GM21737 (cell line): ENCODE measurements around the gene C3orf52.

Source experiments
- ATAC-seq: cut with Tn5 transposase; IDR thresholded peaks from one replicate; pipeline ENCODE4 v1.9.1; 2021; ENCODE audit warnings: mild to moderate bottlenecking, moderate library complexity; ENCODE audit not compliant: unreplicated experiment

C3orf52 gene

GRCh38 chr3:112134335-112135124 lies 48.3 kb downstream of the C3orf52 start:
- no peak for ATAC-seq

GRCh38 chr3:112136046-112136445 lies 49.9 kb downstream of the C3orf52 start:
- ATAC-seq: no peak

- no peak for ATAC-seq
These were observed 50.9 kb downstream of the C3orf52 start for GRCh38 chr3:112136959-112137693.

GRCh38 chr3:112137781-112138180 lies 51.6 kb downstream of the C3orf52 start:
- ATAC-seq: no peak

GRCh38 chr3:112138219-112138969 lies 52.2 kb downstream of the C3orf52 start:
- ATAC-seq: no peak

- ATAC-seq: no peak
These were observed 54.4 kb downstream of the C3orf52 start for GRCh38 chr3:112140584-112140983.

- no peak for ATAC-seq
These were observed 55.1 kb downstream of the C3orf52 start for GRCh38 chr3:112141293-112141692.

- ATAC-seq: no peak
These were observed 57.1 kb downstream of the C3orf52 start for GRCh38 chr3:112143251-112143650.

- no peak for ATAC-seq
These were observed 57.5 kb downstream of the C3orf52 start for GRCh38 chr3:112143689-112144088.

GRCh38 chr3:112149136-112149535 lies 62.9 kb downstream of the C3orf52 start:
- ATAC-seq: no peak

- no peak for ATAC-seq
These were observed 81.6 kb downstream of the C3orf52 start for GRCh38 chr3:112167758-112168157.
